Suprapubic skin (tissue), 4 donors: ENCODE data around the gene BOK. TPM values are rescaled to one million over a fixed set of nuclear protein-coding genes. Genes with fewer than 3 reads are reported as not detected.

Experiments used
- DNase-seq, 2 donors: peaks; one replicate each; pipeline ENCODE4 v3.0.0-alpha.2; 2019; ENCODE audit warnings: low spot score in 2 of 2
- H3K27ac ChIP-seq: fragments of 200-600 bp; sonication (generic); one replicate; pipeline ENCODE4 v1.5.1; 2019
- H3K27me3 ChIP-seq: fragments of 200-600 bp; sonication (generic); one replicate; pipeline ENCODE4 v1.5.1; 2019
- H3K36me3 ChIP-seq: fragments of 200-600 bp; sonication (generic); one replicate; pipeline ENCODE4 v1.5.1; 2019
- H3K4me1 ChIP-seq: fragments of 200-600 bp; sonication (generic); one replicate; pipeline ENCODE4 v1.5.1; 2019
- H3K4me3 ChIP-seq: fragments of 200-600 bp; sonication (generic); one replicate; pipeline ENCODE4 v1.5.1; 2019; ENCODE audit warnings: mild to moderate bottlenecking
- H3K9me3 ChIP-seq: fragments of 200-600 bp; sonication (generic); one replicate; pipeline ENCODE4 v1.5.1; 2019
- CTCF ChIP-seq, 2 donors: fragments of 200-600 bp in 1 of 2; fragments of 450-650 bp in 1 of 2; sonication (generic) in 1 of 2; IDR thresholded peaks; one replicate each; pipeline ENCODE4 v1.5.1; 2016 to 2019; ENCODE audit warnings: antibody characterized with exemption in 2 of 2, mild to moderate bottlenecking in 1 of 2, moderate library complexity in 1 of 2
- EP300 ChIP-seq: sonication (generic); formaldehyde crosslinking; IDR thresholded peaks from one replicate; pipeline ENCODE4 v1.6.1; 2017; ENCODE audit warnings: antibody characterized with exemption
- POLR2A ChIP-seq, 2 donors: fragments of 450-650 bp; IDR thresholded peaks; one replicate each; pipeline ENCODE4 v1.6.1; 2017; ENCODE audit warnings: antibody characterized with exemption in 2 of 2, mild to moderate bottlenecking in 2 of 2, moderate library complexity in 2 of 2
- POLR2AphosphoS5 ChIP-seq, 3 donors: sonication (generic); formaldehyde crosslinking; IDR thresholded peaks; one replicate each; pipeline ENCODE4 v1.6.1; 2017; ENCODE audit warnings: antibody characterized with exemption in 3 of 3
- whole genome bisulfite sequencing: methylation state at CpG from one replicate; pipeline ENCODE4 v1.1.5; 2018; 5-methylcytosine and 5-hydroxymethylcytosine counted together
- total RNA-seq, 4 donors: library from RNA; depleted of rRNA; stranded (reverse); fragments of >200 nt; gene quantifications; one replicate each; pipeline ENCODE4 v1.1.0, GENCODE V29; 2016

BOK gene
- total RNA-seq, 4 donors from 2014 or later: 32.4 to 61.6 (median 60.5) TPM

- Histone ChIP-seq H3K4me1 (peaks cover 67% of the 10 kb centered on the region), H3K27ac (peak overlapping the region; percentile 87), H3K9me3 (no peaks in the 10 kb centered on the region), H3K27me3 (peaks cover 9% of the 10 kb centered on the region), H3K4me3 (peak overlapping the region; percentile 90), H3K36me3 (no peaks in the 10 kb centered on the region)
- no peak for DNase-seq
- TF ChIP-seq POLR2A (IDR thresholded peaks at IDR 0.05): no peak
- TF ChIP-seq EP300: no peak
- no peak for TF ChIP-seq POLR2AphosphoS5 (IDR thresholded peaks at IDR 0.05)
- no peak for TF ChIP-seq CTCF (IDR thresholded peaks at IDR 0.05)
- 70% methylated on average over 8 of the region's 18 CpGs for WGBS
Observed at GRCh38 chr2:241560162-241560882, 1.8 kb downstream of the BOK start.

- Histone ChIP-seq H3K4me1 (peaks cover 67% of the 10 kb centered on the region), H3K27me3 (peaks cover 9% of the 10 kb centered on the region), H3K9me3 (no peaks in the 10 kb centered on the region), H3K36me3 (no peaks in the 10 kb centered on the region), H3K27ac (no peak overlapping the region), H3K4me3 (peak overlapping the region; percentile 90)
- no CpG with 5 or more reads among the region's 19 CpGs for WGBS
- DNase-seq: no peak
- no peak for TF ChIP-seq CTCF (IDR thresholded peaks at IDR 0.05)
Observed at GRCh38 chr2:241560883-241561474, 2.4 kb downstream of the BOK start.

- Histone ChIP-seq H3K27ac (peak overlapping the region; percentile 53), H3K4me3 (peak overlapping the region; percentile 90)
- DNase-seq: peak in 1 of 2 donors; percentile 83
Observed at GRCh38 chr2:241561832-241562231, 3.3 kb downstream of the BOK start.

GRCh38 chr2:241562269-241562891 lies 3.8 kb downstream of the BOK start:
- Histone ChIP-seq H3K27me3 (peaks cover 8% of the 10 kb centered on the region), H3K27ac (peak overlapping the region; percentile 53), H3K4me1 (peaks cover 67% of the 10 kb centered on the region), H3K36me3 (no peaks in the 10 kb centered on the region), H3K9me3 (no peaks in the 10 kb centered on the region), H3K4me3 (no peak overlapping the region)
- TF ChIP-seq CTCF (IDR thresholded peaks at IDR 0.05): no peak
- no peak for TF ChIP-seq POLR2AphosphoS5 (IDR thresholded peaks at IDR 0.05)
- no peak for TF ChIP-seq POLR2A (IDR thresholded peaks at IDR 0.05)
- TF ChIP-seq EP300: no peak
- no peak for DNase-seq
- WGBS: 27% methylated on average over 3 of the region's 23 CpGs

More at GRCh38 chr2:241561832-241562231, 3.3 kb downstream of the BOK start:
- H3K27me3 ChIP-seq: peaks cover 9% of the 10 kb centered on the region
- no peaks in the 10 kb centered on the region for H3K36me3 ChIP-seq
- WGBS: 38% methylated on average over 17 of the region's 18 CpGs
- peaks cover 67% of the 10 kb centered on the region for H3K4me1 ChIP-seq
- no peaks in the 10 kb centered on the region for H3K9me3 ChIP-seq
- TF ChIP-seq POLR2AphosphoS5 (IDR thresholded peaks at IDR 0.05): no peak
- TF ChIP-seq EP300: no peak
- no peak for TF ChIP-seq POLR2A (IDR thresholded peaks at IDR 0.05)
- TF ChIP-seq CTCF (IDR thresholded peaks at IDR 0.05): no peak

- WGBS: 73% methylated on average over 3 of the region's 13 CpGs
- H3K9me3 ChIP-seq: no peaks in the 10 kb centered on the region
- peaks cover 67% of the 10 kb centered on the region for H3K4me1 ChIP-seq
- TF ChIP-seq POLR2A (IDR thresholded peaks at IDR 0.05) (no peak), EP300 (no peak), CTCF (IDR thresholded peaks at IDR 0.05) (no peak), POLR2AphosphoS5 (IDR thresholded peaks at IDR 0.05) (no peak)
- peak overlapping the region; percentile 53 for H3K27ac ChIP-seq
- no peak overlapping the region for H3K4me3 ChIP-seq
- H3K36me3 ChIP-seq: no peaks in the 10 kb centered on the region
- no peak for DNase-seq
- H3K27me3 ChIP-seq: peaks cover 5% of the 10 kb centered on the region
Observed at GRCh38 chr2:241563031-241563507, 4.5 kb downstream of the BOK start.
